ENCODE data around the gene KCNJ10. TPM values are rescaled to one million over a fixed set of nuclear protein-coding genes. Genes with fewer than 3 reads are reported as not detected.

The KCNJ10 gene
- total RNA-seq, 2 donors from 2014 or later = not detected

DNA sequence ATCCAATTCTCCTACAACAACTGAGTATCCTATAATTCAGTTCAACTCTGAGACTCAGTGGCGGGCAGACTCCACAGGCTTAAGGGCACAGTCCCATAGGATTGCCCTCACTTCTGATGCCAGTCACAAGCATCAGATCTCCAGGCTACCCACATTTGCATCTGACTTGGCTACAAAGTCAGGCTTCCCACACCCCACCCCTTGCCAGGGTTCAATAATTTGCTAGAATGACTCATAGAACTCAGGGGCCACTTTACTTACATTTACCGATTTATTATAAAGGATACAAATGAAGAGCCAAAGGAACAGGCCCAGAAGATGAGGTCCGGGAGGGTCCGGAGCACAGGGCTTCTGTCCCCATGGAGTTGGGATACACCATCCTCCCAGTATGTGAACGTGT, 80.0 kb downstream of the KCNJ10 start:
- TF ChIP-seq, protein P1, sequence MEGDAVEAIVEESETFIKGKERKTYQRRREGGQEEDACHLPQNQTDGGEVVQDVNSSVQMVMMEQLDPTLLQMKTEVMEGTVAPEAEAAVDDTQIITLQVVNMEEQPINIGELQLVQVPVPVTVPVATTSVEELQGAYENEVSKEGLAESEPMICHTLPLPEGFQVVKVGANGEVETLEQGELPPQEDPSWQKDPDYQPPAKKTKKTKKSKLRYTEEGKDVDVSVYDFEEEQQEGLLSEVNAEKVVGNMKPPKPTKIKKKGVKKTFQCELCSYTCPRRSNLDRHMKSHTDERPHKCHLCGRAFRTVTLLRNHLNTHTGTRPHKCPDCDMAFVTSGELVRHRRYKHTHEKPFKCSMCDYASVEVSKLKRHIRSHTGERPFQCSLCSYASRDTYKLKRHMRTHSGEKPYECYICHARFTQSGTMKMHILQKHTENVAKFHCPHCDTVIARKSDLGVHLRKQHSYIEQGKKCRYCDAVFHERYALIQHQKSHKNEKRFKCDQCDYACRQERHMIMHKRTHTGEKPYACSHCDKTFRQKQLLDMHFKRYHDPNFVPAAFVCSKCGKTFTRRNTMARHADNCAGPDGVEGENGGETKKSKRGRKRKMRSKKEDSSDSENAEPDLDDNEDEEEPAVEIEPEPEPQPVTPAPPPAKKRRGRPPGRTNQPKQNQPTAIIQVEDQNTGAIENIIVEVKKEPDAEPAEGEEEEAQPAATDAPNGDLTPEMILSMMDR (IDR thresholded peaks at IDR 0.05) = no peak
- no peak overlapping the region for H3K27ac ChIP-seq
- DNase-seq (ENCODE audit: low spot score) = no peak
- no peaks in the 10 kb centered on the region for H3K9me3 ChIP-seq
- no peaks in the 10 kb centered on the region for H3K4me1 ChIP-seq (ENCODE audit: control insufficient read depth in 1 of 2, low read depth in 2 of 2)
- H3K4me3 ChIP-seq = no peak overlapping the region
- no peaks in the 10 kb centered on the region for H3K27me3 ChIP-seq (replicated peaks; ENCODE audit: insufficient read depth)
- ATAC-seq (ENCODE audit: insufficient number of reproducible peaks, low FRiP score, low read depth) = no peak
- H3K36me3 ChIP-seq = no peaks in the 10 kb centered on the region

DNA sequence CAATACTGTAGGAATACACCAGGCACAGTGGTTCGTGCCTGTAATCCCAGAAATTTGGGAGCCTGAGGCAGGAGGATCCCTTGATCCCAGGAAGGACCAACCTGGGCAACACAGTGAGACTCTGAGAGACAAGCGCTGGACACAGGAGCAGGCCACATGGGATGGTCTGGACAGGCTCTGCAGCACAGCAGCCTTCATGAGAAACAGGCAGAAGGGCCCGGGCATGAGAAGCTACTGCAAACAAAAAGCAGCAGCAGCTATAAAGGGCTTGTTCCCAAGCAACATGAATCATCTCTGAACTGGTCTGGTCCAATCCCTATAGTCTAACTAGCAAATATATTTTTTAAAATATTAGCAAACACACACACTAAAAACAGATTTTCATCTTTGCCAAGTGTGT, 80.4 kb downstream of the KCNJ10 start:
- Histone ChIP-seq H3K36me3 (no peaks in the 10 kb centered on the region), H3K27me3 (replicated peaks; ENCODE audit: insufficient read depth) (no peaks in the 10 kb centered on the region), H3K4me1 (ENCODE audit: control insufficient read depth in 1 of 2, low read depth in 2 of 2) (no peaks in the 10 kb centered on the region), H3K4me3 (no peak overlapping the region), H3K9me3 (no peaks in the 10 kb centered on the region), H3K27ac (no peak overlapping the region)
- ATAC-seq (ENCODE audit: insufficient number of reproducible peaks, low FRiP score, low read depth) (no peak), DNase-seq (ENCODE audit: low spot score) (no peak)
- TF ChIP-seq, protein P1 (IDR thresholded peaks at IDR 0.05) = no peak

DNA sequence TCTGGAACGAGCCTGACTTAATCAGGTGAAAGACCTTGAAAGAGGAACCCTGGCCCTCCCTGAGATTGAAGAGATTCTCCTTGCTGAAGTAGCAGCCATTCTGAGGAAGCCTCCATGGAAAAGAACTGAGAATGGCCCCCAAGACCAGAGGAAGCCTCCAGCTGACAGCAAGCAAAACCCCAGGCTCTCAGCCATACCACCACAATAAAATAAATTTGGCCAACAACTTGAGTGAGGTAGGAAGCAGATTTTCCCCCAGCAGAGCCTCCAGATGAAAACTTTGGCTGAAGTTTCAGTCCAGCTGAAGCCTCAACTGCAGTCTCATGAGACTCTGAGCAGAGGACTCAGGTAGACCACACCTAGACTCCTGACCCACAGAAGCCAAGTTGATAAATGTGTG, 82.0 kb downstream of the KCNJ10 start:
- no peak for ATAC-seq (ENCODE audit: insufficient number of reproducible peaks, low FRiP score, low read depth)
- no peaks in the 10 kb centered on the region for H3K27me3 ChIP-seq (replicated peaks; ENCODE audit: insufficient read depth)
- no peak overlapping the region for H3K4me3 ChIP-seq
- DNase-seq (ENCODE audit: low spot score) = no peak
- no peaks in the 10 kb centered on the region for H3K9me3 ChIP-seq
- TF ChIP-seq, protein P1 (IDR thresholded peaks at IDR 0.05) = no peak
- no peaks in the 10 kb centered on the region for H3K36me3 ChIP-seq
- no peaks in the 10 kb centered on the region for H3K4me1 ChIP-seq (ENCODE audit: control insufficient read depth in 1 of 2, low read depth in 2 of 2)
- H3K27ac ChIP-seq = no peak overlapping the region

GRCh38 chr1:159987186-159987585, 82.8 kb downstream of the KCNJ10 start:
- no peaks in the 10 kb centered on the region for H3K27me3 ChIP-seq (replicated peaks; ENCODE audit: insufficient read depth)
- H3K27ac ChIP-seq = no peak overlapping the region
- DNase-seq (ENCODE audit: low spot score) = no peak
- no peak overlapping the region for H3K4me3 ChIP-seq
- no peak for ATAC-seq (ENCODE audit: insufficient number of reproducible peaks, low FRiP score, low read depth)
- no peaks in the 10 kb centered on the region for H3K36me3 ChIP-seq
- H3K4me1 ChIP-seq (ENCODE audit: control insufficient read depth in 1 of 2, low read depth in 2 of 2) = no peaks in the 10 kb centered on the region
- TF ChIP-seq, protein P1 (IDR thresholded peaks at IDR 0.05) = no peak
- H3K9me3 ChIP-seq = no peaks in the 10 kb centered on the region

- Histone ChIP-seq H3K27ac (no peak overlapping the region), H3K27me3 (replicated peaks; ENCODE audit: insufficient read depth) (no peaks in the 10 kb centered on the region), H3K4me1 (ENCODE audit: control insufficient read depth in 1 of 2, low read depth in 2 of 2) (no peaks in the 10 kb centered on the region), H3K36me3 (no peaks in the 10 kb centered on the region), H3K4me3 (no peak overlapping the region), H3K9me3 (no peaks in the 10 kb centered on the region)
- no peak for ATAC-seq (ENCODE audit: insufficient number of reproducible peaks, low FRiP score, low read depth)
- no peak for DNase-seq (ENCODE audit: low spot score)
- TF ChIP-seq, protein P1 (IDR thresholded peaks at IDR 0.05) = no peak
These were observed 83.4 kb downstream of the KCNJ10 start for GRCh38 chr1:159986531-159986930.

Data from thoracic aorta (tissue), 2 donors.